Liver (tissue), 9 donors: ENCODE measurements around the gene GREB1L. TPM values are rescaled to one million over a fixed set of nuclear protein-coding genes. Genes with fewer than 3 reads are reported as not detected.

Experiments used
- DNase-seq: peaks from one replicate; pipeline ENCODE4 v3.0.0-alpha.2; 2017; ENCODE audit warnings: low spot score
- H3K27ac ChIP-seq, 2 donors: one replicate each; pipeline ENCODE4 v1.7.0; 2013; ENCODE audit warnings: inconsistent platforms in 2 of 2, low read length in 2 of 2, control low read depth in 1 of 2, low read depth in 1 of 2, mild to moderate bottlenecking in 1 of 2
- H3K27me3 ChIP-seq, 4 donors: one replicate each; pipeline versions ENCODE4 v1.6.1 to v1.7.0; 2013; ENCODE audit warnings: low read length in 3 of 4, inconsistent platforms in 1 of 4, mild to moderate bottlenecking in 1 of 4, moderate library complexity in 1 of 4; ENCODE audit not compliant: control insufficient read depth in 4 of 4, insufficient read depth in 4 of 4
- H3K36me3 ChIP-seq, 4 donors: one replicate each; pipeline versions ENCODE4 v1.6.1 to v1.7.0; 2013; ENCODE audit warnings: low read length in 3 of 4, mild to moderate bottlenecking in 3 of 4, low read depth in 1 of 4, moderate library complexity in 1 of 4; ENCODE audit not compliant: control insufficient read depth in 4 of 4, insufficient read depth in 3 of 4
- H3K4me1 ChIP-seq, 4 donors: one replicate each; pipeline versions ENCODE4 v1.6.1 to v1.7.0; 2013; ENCODE audit warnings: low read length in 3 of 4, mild to moderate bottlenecking in 3 of 4, moderate library complexity in 1 of 4; ENCODE audit not compliant: control insufficient read depth in 4 of 4, insufficient read depth in 4 of 4
- H3K4me3 ChIP-seq, 3 donors: one replicate each; pipeline versions ENCODE4 v1.6.1 to v1.7.0; 2013; ENCODE audit warnings: low read length in 3 of 3, control low read depth in 1 of 3, low read depth in 1 of 3, mild to moderate bottlenecking in 1 of 3
- H3K9ac ChIP-seq, 2 donors: one replicate each; pipeline ENCODE4 v1.7.0; 2013; ENCODE audit warnings: low read length in 2 of 2, mild to moderate bottlenecking in 2 of 2, moderate library complexity in 2 of 2, control low read depth in 1 of 2, low read depth in 1 of 2
- H3K9me3 ChIP-seq, 4 donors: one replicate each; pipeline versions ENCODE4 v1.6.1 to v1.7.0; 2013; ENCODE audit warnings: low read length in 3 of 4; ENCODE audit not compliant: control insufficient read depth in 4 of 4
- ATF3 ChIP-seq: IDR thresholded peaks from 2 replicates; pipeline ENCODE4 v1.6.1; 2016; ENCODE audit warnings: antibody characterized with exemption
- CTCF ChIP-seq: fragments of 150-350 bp; IDR thresholded peaks from 2 replicates; pipeline ENCODE4 v1.5.1; 2017; ENCODE audit warnings: improper control_type of control experiment, low read depth, low read length; ENCODE audit not compliant: missing input control
- EGR1 ChIP-seq, 2 donors: IDR thresholded peaks; 2 replicates each; pipeline ENCODE4 v1.6.1; 2016 to 2018; ENCODE audit warnings: antibody characterized with exemption in 2 of 2, low read depth in 2 of 2
- FOXA1 ChIP-seq: IDR thresholded peaks from 2 replicates; pipeline ENCODE4 v1.6.1; 2016; ENCODE audit warnings: antibody characterized with exemption
- FOXA2 ChIP-seq: IDR thresholded peaks from 2 replicates; pipeline ENCODE4 v1.6.1; 2016; ENCODE audit warnings: antibody characterized with exemption
- HNF4A ChIP-seq, 2 donors: conservative IDR thresholded peaks; 2 replicates each; pipeline ENCODE4 v1.6.1; 2016; ENCODE audit warnings: antibody characterized with exemption in 2 of 2, mild to moderate bottlenecking in 2 of 2
- HNF4G ChIP-seq: IDR thresholded peaks from 2 replicates; pipeline ENCODE4 v1.6.1; 2016; ENCODE audit warnings: antibody characterized with exemption
- JUND ChIP-seq, 2 donors: IDR thresholded peaks; 2 replicates each; pipeline ENCODE4 v1.6.1; 2016; ENCODE audit warnings: antibody characterized with exemption in 2 of 2
- MAX ChIP-seq: IDR thresholded peaks from 2 replicates; pipeline ENCODE4 v1.6.1; 2016; ENCODE audit warnings: antibody characterized with exemption
- NR2F2 ChIP-seq: IDR thresholded peaks from 2 replicates; pipeline ENCODE4 v1.6.1; 2016; ENCODE audit warnings: antibody characterized with exemption
- RAD21 ChIP-seq, 2 donors: IDR thresholded peaks; 2 replicates each; pipeline ENCODE4 v1.6.1; 2016; ENCODE audit warnings: antibody characterized with exemption in 2 of 2, mild to moderate bottlenecking in 2 of 2
- REST ChIP-seq: IDR thresholded peaks from 2 replicates; pipeline ENCODE4 v1.6.1; 2016; ENCODE audit warnings: antibody characterized with exemption, mild to moderate bottlenecking
- RXRA ChIP-seq, 2 donors: IDR thresholded peaks; 2 replicates each; pipeline ENCODE4 v1.6.1; 2017 to 2018; ENCODE audit warnings: antibody characterized with exemption in 2 of 2, mild to moderate bottlenecking in 1 of 2
- SP1 ChIP-seq: IDR thresholded peaks from 2 replicates; pipeline ENCODE4 v1.6.1; 2018; ENCODE audit warnings: antibody characterized with exemption, mild to moderate bottlenecking
- TAF1 ChIP-seq: conservative IDR thresholded peaks from 2 replicates; pipeline ENCODE4 v1.6.1; 2016; ENCODE audit warnings: antibody characterized with exemption, mild to moderate bottlenecking
- ZBTB33 ChIP-seq: IDR thresholded peaks from 2 replicates; pipeline ENCODE4 v1.6.1; 2016; ENCODE audit warnings: antibody characterized with exemption
- WGBS: extraction: QIAGEN DNeasy Blood & Tissue Kit; methylation state at CpG from one replicate; pipeline ENCODE4 v1.1.7; 2013; 5-methylcytosine and 5-hydroxymethylcytosine counted together
- polyA plus RNA-seq, 2 donors: library from polyadenylated mRNA; stranded (reverse) in 1 of 2; unstranded in 1 of 2; fragments of 200-250 nt in 1 of 2; fragments of >200 nt in 1 of 2; fragmentation: Nextera tagmentation in 1 of 2; extraction: Ambion mirVana in 1 of 2; gene quantifications; one replicate each; pipeline versions ENCODE4 v1.2.1 to v1.2.3, GENCODE V29; 2013 to 2015
- total RNA-seq, 2 donors: library from RNA; depleted of rRNA; stranded (reverse); fragments of >200 nt; gene quantifications; one replicate each; pipeline ENCODE4 v1.2.3, GENCODE V29; 2014
- donor health status: healthy.
- donor health status: healthy.
- donor health status: healthy.
- donor health status: healthy.
- donor health status: healthy.

GREB1L gene
- total and polyA plus RNA-seq, 4 donors = 1.2 to 13.1 (median 3.0) TPM

- TF ChIP-seq FOXA2 = no peak
- no peak for TF ChIP-seq MAX
- no peak for TF ChIP-seq REST
- no peak for TF ChIP-seq SP1
- TF ChIP-seq FOXA1 = no peak
- no peak for TF ChIP-seq RAD21 (IDR thresholded peaks at IDR 0.05)
- no peak for TF ChIP-seq RXRA (IDR thresholded peaks at IDR 0.05)
- no peak for TF ChIP-seq EGR1 (IDR thresholded peaks at IDR 0.05; ENCODE audit: low read depth in 2 of 2)
- no peak for TF ChIP-seq ATF3
- TF ChIP-seq HNF4G = no peak
- TF ChIP-seq JUND (IDR thresholded peaks at IDR 0.05) = no peak
- TF ChIP-seq CTCF = no peak
- TF ChIP-seq TAF1 = no peak
- WGBS = 95% methylated on average over 2 of the region's 2 CpGs
- no peak for DNase-seq
These were observed 230.7 kb downstream of the GREB1L start for GRCh38 chr18:21472741-21473140.

GRCh38 chr18:21474621-21475020, 232.6 kb downstream of the GREB1L start:
- no peak for TF ChIP-seq EGR1 (IDR thresholded peaks at IDR 0.05; ENCODE audit: low read depth in 2 of 2)
- no peak for TF ChIP-seq RXRA (IDR thresholded peaks at IDR 0.05)
- no peak for TF ChIP-seq JUND (IDR thresholded peaks at IDR 0.05)
- no peak for TF ChIP-seq HNF4A (conservative IDR thresholded peaks at IDR 0.05)
- TF ChIP-seq SP1 = no peak
- TF ChIP-seq MAX = no peak
- TF ChIP-seq ZBTB33 = no peak
- no peak for TF ChIP-seq NR2F2
- no peak for TF ChIP-seq CTCF
- H3K9ac ChIP-seq = no peak overlapping the region
- no peak for DNase-seq
- no peaks in the 10 kb centered on the region for H3K27me3 ChIP-seq
- no peaks in the 10 kb centered on the region for H3K4me1 ChIP-seq
- no peak overlapping the region for H3K4me3 ChIP-seq
- no peaks in the 10 kb centered on the region for H3K36me3 ChIP-seq
- no peak overlapping the region for H3K27ac ChIP-seq
- no peaks in the 10 kb centered on the region for H3K9me3 ChIP-seq
- WGBS = 95% methylated on average over 2 of the region's 2 CpGs

More at GRCh38 chr18:21472741-21473140, 230.7 kb downstream of the GREB1L start:
- Histone ChIP-seq H3K36me3 (no peaks in the 10 kb centered on the region), H3K9ac (no peak overlapping the region), H3K27ac (no peak overlapping the region), H3K9me3 (no peaks in the 10 kb centered on the region), H3K4me3 (no peak overlapping the region), H3K27me3 (no peaks in the 10 kb centered on the region), H3K4me1 (peaks cover 0 to 7% (median 6%) of the 10 kb centered on the region in 4 donors)
